SK-N-SH (cell line): ENCODE measurements around the gene PCYT2. TPM values are rescaled to one million over a fixed set of nuclear protein-coding genes. Genes with fewer than 3 reads are reported as not detected.

ENCODE experiments used
- CTCF ChIA-PET: fragments of 300-600, 350-600 bp; formaldehyde crosslinking; extraction: SDS; loops from one replicate; lab custom pipeline; 2021; lab: Yijun Ruan, JAX
- POLR2A ChIA-PET: fragments of 350-600 bp; sonication (Branson Sonifier 250); formaldehyde crosslinking; extraction: SDS; loops from one replicate; lab custom pipeline; 2020; ENCODE audit warnings: antibody characterized with exemption, inconsistent platforms; lab: Yijun Ruan, JAX
- DNase-seq: peaks from one replicate; pipeline ENCODE4 v3.0.0; 2012
- H2AFZ ChIP-seq: fragments of 200-600 bp; sonication (generic); 2 replicates; pipeline ENCODE4 v1.8.1; 2016; ENCODE audit warnings: antibody characterized with exemption, mild to moderate bottlenecking, low read depth
- H3F3A ChIP-seq: fragments of 200-600 bp; sonication (generic); replicated peaks from 2 replicates; pipeline ENCODE3; 2016; ENCODE audit warnings: antibody characterized with exemption, mild to moderate bottlenecking; ENCODE audit not compliant: insufficient read depth
- H3K27ac ChIP-seq, 2 experiments: fragments of 200-500 bp in 1 of 2; fragments of 200-600 bp in 1 of 2; sonication (Bioruptor generic) in 1 of 2; sonication (generic), shearing (Covaris generic) in 1 of 2; 2 replicates each; pipeline versions ENCODE4 v1.5.1 to v1.6.1; 2014 to 2016; ENCODE audit warnings: low read depth in 2 of 2, inconsistent platforms in 1 of 2, low read length in 1 of 2, mild to moderate bottlenecking in 1 of 2, mixed read lengths in 1 of 2
- H3K27me3 ChIP-seq: fragments of 200-600 bp; sonication (generic), shearing (Covaris generic); 2 replicates; pipeline ENCODE4 v1.6.1; 2016; ENCODE audit warnings: mixed run types; ENCODE audit not compliant: insufficient read depth
- H3K36me3 ChIP-seq, 2 experiments: fragments of 200-500 bp in 1 of 2; fragments of 200-600 bp in 1 of 2; sonication (Bioruptor generic) in 1 of 2; sonication (generic) in 1 of 2; replicated peaks in 1 of 2; 2 replicates each; pipeline versions ENCODE3 to v1.5.1; 2014 to 2016; ENCODE audit warnings: low read length in 1 of 2, mild to moderate bottlenecking in 1 of 2; ENCODE audit not compliant: insufficient read depth in 2 of 2, control insufficient read depth in 1 of 2
- H3K4me1 ChIP-seq, 2 experiments: fragments of 200-500 bp in 1 of 2; fragments of 200-600 bp in 1 of 2; sonication (Bioruptor generic) in 1 of 2; sonication (generic), shearing (Covaris generic) in 1 of 2; 2 replicates each; pipeline versions ENCODE4 v1.5.1 to v1.6.1; 2014 to 2016; ENCODE audit warnings: low read depth in 1 of 2, low read length in 1 of 2, mixed run types in 1 of 2; ENCODE audit not compliant: insufficient read depth in 2 of 2, control insufficient read depth in 1 of 2
- H3K4me2 ChIP-seq: fragments of 200-600 bp; sonication (generic), shearing (Covaris generic); 2 replicates; pipeline ENCODE4 v1.6.1; 2017; ENCODE audit warnings: mixed run types
- H3K4me3 ChIP-seq, 2 experiments: fragments of 200-500 bp in 1 of 2; fragments of 200-600 bp in 1 of 2; sonication (Bioruptor generic) in 1 of 2; sonication (generic), shearing (Covaris generic) in 1 of 2; 2 replicates each; pipeline versions ENCODE4 v1.5.1 to v1.8.1; 2014 to 2016; ENCODE audit warnings: low read depth in 2 of 2, inconsistent platforms in 1 of 2, low read length in 1 of 2, mild to moderate bottlenecking in 1 of 2, mixed read lengths in 1 of 2, moderate library complexity in 1 of 2
- H3K79me2 ChIP-seq: fragments of 200-600 bp; sonication (generic); 2 replicates; pipeline ENCODE4 v1.8.1; 2017; ENCODE audit warnings: mild to moderate bottlenecking; ENCODE audit not compliant: insufficient read depth
- H3K9ac ChIP-seq: fragments of 200-600 bp; sonication (generic); 2 replicates; pipeline ENCODE4 v1.6.1; 2017; ENCODE audit warnings: mixed run types
- H3K9me2 ChIP-seq: fragments of 200-600 bp; sonication (generic); 2 replicates; pipeline ENCODE4 v1.6.1; 2017; ENCODE audit warnings: mixed run types
- H3K9me3 ChIP-seq: fragments of 200-600 bp; sonication (generic); 2 replicates; pipeline ENCODE4 v1.6.1; 2017; ENCODE audit warnings: mixed run types, mild to moderate bottlenecking, moderate library complexity
- H4K20me1 ChIP-seq: fragments of 200-600 bp; sonication (generic); 2 replicates; pipeline ENCODE4 v1.6.1; 2017; ENCODE audit warnings: mild to moderate bottlenecking, mixed run types; ENCODE audit not compliant: insufficient read depth
- ELF1 ChIP-seq: IDR thresholded peaks from 2 replicates; pipeline ENCODE4 v1.4.0; 2012
- EP300 ChIP-seq, 2 experiments: IDR thresholded peaks; 2 replicates each; pipeline versions ENCODE4 v1.4.0 to v1.6.1; 2012; ENCODE audit warnings: borderline replicate concordance in 1 of 2, low read depth in 1 of 2, low read length in 1 of 2
- EZH2phosphoT487 ChIP-seq: fragments of 200-600 bp; sonication (generic); IDR thresholded peaks from 2 replicates; pipeline ENCODE4 v1.6.1; 2017; ENCODE audit warnings: low read depth, mixed run types, mild to moderate bottlenecking, antibody characterized with exemption, moderate library complexity, borderline replicate concordance
- FOXJ3 ChIP-seq: sonication (generic); formaldehyde crosslinking; IDR thresholded peaks from 2 replicates; pipeline ENCODE4 v1.5.1; 2020; ENCODE audit warnings: mild to moderate bottlenecking, missing genetic modification reagents
- FOXM1 ChIP-seq: IDR thresholded peaks from 2 replicates; pipeline ENCODE4 v1.4.0; 2012; ENCODE audit warnings: low read depth, mild to moderate bottlenecking
- GATA2 ChIP-seq: sonication (generic); formaldehyde crosslinking; IDR thresholded peaks from 2 replicates; pipeline ENCODE4 v1.5.0; 2020; ENCODE audit warnings: mild to moderate bottlenecking, missing genetic modification reagents
- MXI1 ChIP-seq: IDR thresholded peaks from 2 replicates; pipeline ENCODE4 v1.6.1; 2012; ENCODE audit warnings: mild to moderate bottlenecking, low read depth, low read length, improper control_type of control experiment
- NRF1 ChIP-seq: IDR thresholded peaks from 2 replicates; pipeline ENCODE4 v1.6.1; 2012; ENCODE audit warnings: low read depth, mild to moderate bottlenecking, low read length
- RCOR1 ChIP-seq: fragments of 150-350 bp; IDR thresholded peaks from 2 replicates; pipeline ENCODE4 v1.6.1; 2017; ENCODE audit warnings: antibody characterized with exemption, low read length
- RFX5 ChIP-seq: IDR thresholded peaks from 2 replicates; pipeline ENCODE4 v1.6.1; 2012; ENCODE audit warnings: mild to moderate bottlenecking, improper control_type of control experiment, low read length
- TAF1 ChIP-seq: IDR thresholded peaks from 2 replicates; pipeline ENCODE4 v1.6.1; 2012; ENCODE audit warnings: low read depth, mild to moderate bottlenecking, low read length, moderate library complexity, borderline replicate concordance
- TEAD4 ChIP-seq: IDR thresholded peaks from 2 replicates; pipeline ENCODE4 v1.4.0; 2012; ENCODE audit warnings: mild to moderate bottlenecking, borderline replicate concordance; ENCODE audit not compliant: insufficient read depth
- WGBS: methylation state at CpG from one replicate; pipeline ENCODE4 v1.1.6; 2017; ENCODE audit warnings: low lambda C conversion rate; 5-methylcytosine and 5-hydroxymethylcytosine counted together
- polyA plus RNA-seq, 3 experiments: library from polyadenylated mRNA; depleted of rRNA; stranded (reverse); fragments of >200 nt; gene quantifications; 2 replicates each; pipeline ENCODE4 v1.2.3, GENCODE V29; 2012
- TF ChIP-seq, protein P1 (sequence below): fragments of 150-350 bp; IDR thresholded peaks from 2 replicates; pipeline ENCODE4 v1.6.1; 2017; ENCODE audit warnings: antibody characterized with exemption, low read length, low read depth, borderline replicate concordance
- TF ChIP-seq, protein P2 (sequence below): IDR thresholded peaks from 2 replicates; pipeline ENCODE4 v1.4.0; 2012; ENCODE audit warnings: low read depth
- TF ChIP-seq, protein P3 (sequence below): IDR thresholded peaks from 2 replicates; pipeline ENCODE4; 2012
- TF ChIP-seq, protein P4 (sequence below): IDR thresholded peaks from 2 replicates; pipeline ENCODE4 v1.6.1; 2012; ENCODE audit warnings: mild to moderate bottlenecking, low read depth, low read length, moderate library complexity

The PCYT2 gene
- polyA plus RNA-seq, 1 of the 3 experiments (the other 2 are of a cell fraction), result 46.2 TPM

DNA sequence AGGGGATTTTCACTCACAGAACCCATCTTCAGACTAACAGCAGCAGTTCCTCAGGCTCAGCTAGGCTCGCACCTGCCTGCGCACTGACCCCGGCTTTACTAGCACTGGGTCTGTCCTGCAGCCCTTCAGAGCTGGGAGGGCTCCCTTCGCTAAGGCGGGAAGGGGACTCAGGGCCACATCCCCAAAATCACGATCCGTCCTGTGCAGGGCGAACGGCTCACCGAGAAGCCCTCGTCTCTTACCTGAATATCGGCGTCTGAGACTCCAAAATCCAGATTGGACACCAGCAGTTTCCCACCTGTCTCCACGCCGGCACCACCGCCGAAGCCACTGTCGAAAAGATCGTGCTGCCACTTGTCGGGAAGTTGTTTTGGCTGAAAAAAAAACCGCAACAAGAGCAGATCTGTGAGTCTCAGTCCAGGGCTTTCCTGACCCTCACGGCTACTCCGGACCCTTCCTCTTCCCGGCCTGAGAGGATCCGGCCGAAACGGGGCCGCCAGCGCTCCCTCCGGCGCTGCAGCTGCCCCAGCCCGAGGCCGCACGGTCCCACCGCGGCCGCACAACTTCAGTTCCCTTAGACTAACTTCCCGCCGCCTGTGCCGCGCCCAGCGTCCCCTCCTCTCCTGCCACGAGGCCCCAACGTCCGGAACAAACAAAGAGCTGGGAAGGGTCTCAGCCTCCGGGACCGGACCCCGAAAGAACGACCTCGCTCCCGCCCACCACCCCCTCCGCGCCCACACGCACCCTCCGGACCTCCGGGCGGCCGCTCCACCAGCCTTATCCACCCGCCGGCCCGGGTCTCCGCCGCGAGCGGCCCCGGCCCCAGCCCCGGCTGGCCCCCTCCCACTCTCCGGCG is 20.5 kb downstream of the PCYT2 start:
- H3K9ac ChIP-seq, result peak overlapping the region; percentile 93
- H3K36me3 ChIP-seq, result peaks cover 46 to 48% of the 10 kb centered on the region in 2 experiments

DNA sequence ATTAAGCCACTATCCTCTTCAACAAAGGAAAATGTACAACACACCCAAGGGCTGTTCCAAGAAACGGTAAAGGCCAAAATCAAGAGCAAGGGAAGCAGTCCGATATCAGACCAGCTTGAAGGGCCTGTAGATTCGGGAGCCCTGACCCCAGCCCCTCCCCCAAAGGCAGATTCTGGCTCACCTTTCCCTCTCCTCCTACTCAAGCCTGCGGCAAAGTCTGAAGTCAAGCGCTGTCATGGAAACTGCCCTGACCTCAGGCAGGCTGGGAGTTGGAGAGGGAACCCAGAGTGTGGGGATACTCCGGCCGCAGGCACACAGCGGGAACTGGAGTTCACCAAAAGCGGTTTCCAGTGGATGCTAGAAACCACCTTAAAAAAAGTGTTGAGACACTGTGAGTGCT is 21.6 kb downstream of the PCYT2 start:
- peak overlapping the region; percentile 94 for H3K4me2 ChIP-seq
- peaks cover 12 to 19% of the 10 kb centered on the region in 2 experiments for H3K4me1 ChIP-seq
- peaks cover 46 to 56% of the 10 kb centered on the region in 2 experiments for H3K36me3 ChIP-seq
- peak overlapping the region in 1 of 2 experiments; percentile 98; a peak in 2 of 4 replicates for H3K4me3 ChIP-seq
- peaks cover 92% of the 10 kb centered on the region for H3K79me2 ChIP-seq
- no peak for DNase-seq
- ChIA-PET CTCF (interaction anchor here (0.8 to 2.3 kb wide), 3 partner anchors 17 to 154 kb away, joined by 3 to 7 read pairs (median 5); no protein-coding TSS in a partner anchor), POLR2A (no interaction called here)
- peak overlapping the region in 1 of 2 experiments; percentile 17; a peak in 1 of 4 replicates for H3K27ac ChIP-seq
- H2AFZ ChIP-seq, result no peak overlapping the region
- H3K9ac ChIP-seq, result peak overlapping the region; percentile 93; the same call in 1 of the 2 replicates
- WGBS, result 82% methylated on average over 9 of the region's 9 CpGs
- H3K9me2 ChIP-seq, result no peaks in the 10 kb centered on the region
- peaks cover 23% of the 10 kb centered on the region; the same call in 1 of the 2 replicates for H4K20me1 ChIP-seq
- no peaks in the 10 kb centered on the region for H3K27me3 ChIP-seq
- H3F3A ChIP-seq, result peaks cover 27% of the 10 kb centered on the region
- TF ChIP-seq GATA2 (CRISPR knock-in tag), result no peak
- no peak for TF ChIP-seq MXI1
- TF ChIP-seq FOXJ3, result no peak
- TF ChIP-seq NRF1, result no peak
- no peak for TF ChIP-seq RFX5
- TF ChIP-seq, protein P1, sequence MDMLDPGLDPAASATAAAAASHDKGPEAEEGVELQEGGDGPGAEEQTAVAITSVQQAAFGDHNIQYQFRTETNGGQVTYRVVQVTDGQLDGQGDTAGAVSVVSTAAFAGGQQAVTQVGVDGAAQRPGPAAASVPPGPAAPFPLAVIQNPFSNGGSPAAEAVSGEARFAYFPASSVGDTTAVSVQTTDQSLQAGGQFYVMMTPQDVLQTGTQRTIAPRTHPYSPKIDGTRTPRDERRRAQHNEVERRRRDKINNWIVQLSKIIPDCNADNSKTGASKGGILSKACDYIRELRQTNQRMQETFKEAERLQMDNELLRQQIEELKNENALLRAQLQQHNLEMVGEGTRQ, result no peak
- no peak for TF ChIP-seq ELF1
- TF ChIP-seq EP300 (IDR thresholded peaks at IDR 0.05; ENCODE audit: borderline replicate concordance in 1 of 2, low read depth in 1 of 2, low read length in 1 of 2), result no peak
- no peak for TF ChIP-seq EZH2phosphoT487
- no peak for TF ChIP-seq RCOR1
- TF ChIP-seq, protein P2, sequence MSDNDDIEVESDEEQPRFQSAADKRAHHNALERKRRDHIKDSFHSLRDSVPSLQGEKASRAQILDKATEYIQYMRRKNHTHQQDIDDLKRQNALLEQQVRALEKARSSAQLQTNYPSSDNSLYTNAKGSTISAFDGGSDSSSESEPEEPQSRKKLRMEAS, result no peak
- TF ChIP-seq, protein P3, sequence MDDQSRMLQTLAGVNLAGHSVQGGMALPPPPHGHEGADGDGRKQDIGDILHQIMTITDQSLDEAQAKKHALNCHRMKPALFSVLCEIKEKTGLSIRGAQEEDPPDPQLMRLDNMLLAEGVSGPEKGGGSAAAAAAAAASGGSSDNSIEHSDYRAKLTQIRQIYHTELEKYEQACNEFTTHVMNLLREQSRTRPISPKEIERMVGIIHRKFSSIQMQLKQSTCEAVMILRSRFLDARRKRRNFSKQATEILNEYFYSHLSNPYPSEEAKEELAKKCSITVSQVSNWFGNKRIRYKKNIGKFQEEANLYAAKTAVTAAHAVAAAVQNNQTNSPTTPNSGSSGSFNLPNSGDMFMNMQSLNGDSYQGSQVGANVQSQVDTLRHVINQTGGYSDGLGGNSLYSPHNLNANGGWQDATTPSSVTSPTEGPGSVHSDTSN, result no peak
- TF ChIP-seq FOXM1, result no peak
- TF ChIP-seq, protein P4, sequence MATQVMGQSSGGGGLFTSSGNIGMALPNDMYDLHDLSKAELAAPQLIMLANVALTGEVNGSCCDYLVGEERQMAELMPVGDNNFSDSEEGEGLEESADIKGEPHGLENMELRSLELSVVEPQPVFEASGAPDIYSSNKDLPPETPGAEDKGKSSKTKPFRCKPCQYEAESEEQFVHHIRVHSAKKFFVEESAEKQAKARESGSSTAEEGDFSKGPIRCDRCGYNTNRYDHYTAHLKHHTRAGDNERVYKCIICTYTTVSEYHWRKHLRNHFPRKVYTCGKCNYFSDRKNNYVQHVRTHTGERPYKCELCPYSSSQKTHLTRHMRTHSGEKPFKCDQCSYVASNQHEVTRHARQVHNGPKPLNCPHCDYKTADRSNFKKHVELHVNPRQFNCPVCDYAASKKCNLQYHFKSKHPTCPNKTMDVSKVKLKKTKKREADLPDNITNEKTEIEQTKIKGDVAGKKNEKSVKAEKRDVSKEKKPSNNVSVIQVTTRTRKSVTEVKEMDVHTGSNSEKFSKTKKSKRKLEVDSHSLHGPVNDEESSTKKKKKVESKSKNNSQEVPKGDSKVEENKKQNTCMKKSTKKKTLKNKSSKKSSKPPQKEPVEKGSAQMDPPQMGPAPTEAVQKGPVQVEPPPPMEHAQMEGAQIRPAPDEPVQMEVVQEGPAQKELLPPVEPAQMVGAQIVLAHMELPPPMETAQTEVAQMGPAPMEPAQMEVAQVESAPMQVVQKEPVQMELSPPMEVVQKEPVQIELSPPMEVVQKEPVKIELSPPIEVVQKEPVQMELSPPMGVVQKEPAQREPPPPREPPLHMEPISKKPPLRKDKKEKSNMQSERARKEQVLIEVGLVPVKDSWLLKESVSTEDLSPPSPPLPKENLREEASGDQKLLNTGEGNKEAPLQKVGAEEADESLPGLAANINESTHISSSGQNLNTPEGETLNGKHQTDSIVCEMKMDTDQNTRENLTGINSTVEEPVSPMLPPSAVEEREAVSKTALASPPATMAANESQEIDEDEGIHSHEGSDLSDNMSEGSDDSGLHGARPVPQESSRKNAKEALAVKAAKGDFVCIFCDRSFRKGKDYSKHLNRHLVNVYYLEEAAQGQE, result no peak
- TF ChIP-seq, all 33 proteins: peak for 0
- H3K9me3 ChIP-seq, result no peaks in the 10 kb centered on the region

More for the DNA sequence above, 20.5 kb downstream of the PCYT2 start:
- TF ChIP-seq RCOR1 (no peak), TAF1 (no peak), EP300 (IDR thresholded peaks at IDR 0.05; ENCODE audit: borderline replicate concordance in 1 of 2, low read depth in 1 of 2, low read length in 1 of 2) (no peak), FOXM1 (no peak), TEAD4 (no peak), NRF1 (no peak), ELF1 (no peak)
- H3K27ac ChIP-seq, result peak overlapping the region; percentile 51 to 67
- WGBS, result 4% methylated on average over 62 of the region's 69 CpGs
- peaks cover 14% of the 10 kb centered on the region; the same call in 1 of the 2 replicates for H4K20me1 ChIP-seq
- H3K79me2 ChIP-seq, result peaks cover 91% of the 10 kb centered on the region
- peak; percentile 76 for DNase-seq
- CTCF ChIA-PET, result interaction anchor here (1.0 to 5.3 kb wide), 5 partner anchors 21 to 156 kb away, joined by 3 to 30 read pairs (median 5); partner anchors contain the start of gene ARHGDIA
- no peaks in the 10 kb centered on the region for H3K9me2 ChIP-seq
- peak overlapping the region; percentile 94 for H3K4me2 ChIP-seq
- H3K27me3 ChIP-seq, result no peaks in the 10 kb centered on the region
- H3F3A ChIP-seq, result peaks cover 22% of the 10 kb centered on the region
- H2AFZ ChIP-seq, result no peak overlapping the region
- POLR2A ChIA-PET, result interaction anchor here (0.5 to 1.0 kb wide), 2 partner anchors 160 to 224 kb away, joined by 3 to 6 read pairs; partner anchors contain the start of genes CCDC137 and OXLD1
- no peaks in the 10 kb centered on the region for H3K9me3 ChIP-seq
- H3K4me3 ChIP-seq, result peak overlapping the region; percentile 72 to 98
- peaks cover 12 to 19% of the 10 kb centered on the region in 2 experiments for H3K4me1 ChIP-seq
